Measurements from ENCODE around the gene IFFO2. TPM values are rescaled to one million over a fixed set of nuclear protein-coding genes. Genes with fewer than 3 reads are reported as not detected.

IFFO2 gene
- total RNA-seq, 1 donor from 2014 or later = 39.6 TPM

GRCh38 chr1:18861590-18861989, 94.9 kb downstream of the IFFO2 start:
- Mint-ChIP-seq H3K4me3 (ENCODE audit: unreplicated experiment) (no peak overlapping the region), H3K36me3 (ENCODE audit: low read depth, unreplicated experiment) (no peaks in the 10 kb centered on the region), H3K9me3 (ENCODE audit: unreplicated experiment) (no peaks in the 10 kb centered on the region), H3K27ac (ENCODE audit: unreplicated experiment) (no peak overlapping the region), H3K27me3 (ENCODE audit: low read depth, unreplicated experiment) (peaks cover 48% of the 10 kb centered on the region), H3K4me1 (ENCODE audit: low read depth, unreplicated experiment) (no peaks in the 10 kb centered on the region)
- FAIRE-seq = no peak
- no peak for DNase-seq (ENCODE audit: low read depth)
- Histone ChIP-seq H3K79me2 (ENCODE audit: insufficient read depth, low read length) (no peaks in the 10 kb centered on the region), H3K27me3 (ENCODE audit: insufficient read depth, low read length) (peaks cover under 1% of the 10 kb centered on the region), H3K4me2 (ENCODE audit: low read length) (no peak overlapping the region), H3K9ac (ENCODE audit: low read length) (no peak overlapping the region), H3K4me1 (ENCODE audit: insufficient read depth, low read length) (no peaks in the 10 kb centered on the region), H3K9me3 (ENCODE audit: insufficient read depth, low read depth, low read length) (peaks cover 3% of the 10 kb centered on the region), H4K20me1 (ENCODE audit: insufficient read depth, low read length) (no peaks in the 10 kb centered on the region), H3K27ac (ENCODE audit: low read depth, low read length) (no peak overlapping the region), H3K36me3 (ENCODE audit: insufficient read depth, low read length) (no peaks in the 10 kb centered on the region), H2AFZ (ENCODE audit: low read depth, low read length) (no peak overlapping the region), H3K4me3 (ENCODE audit: insufficient read depth, low read depth, low read length) (no peak overlapping the region)
- TF ChIP-seq EZH2 (IDR thresholded peaks at IDR 0.05; ENCODE audit: insufficient read depth, low read length) (no peak), CTCF (IDR thresholded peaks at IDR 0.05; ENCODE audit: insufficient read depth, low read depth, low read length) (no peak)

GRCh38 chr1:18861082-18861481, 95.4 kb downstream of the IFFO2 start:
- Histone ChIP-seq H3K27ac (ENCODE audit: low read depth, low read length) (no peak overlapping the region), H3K36me3 (ENCODE audit: insufficient read depth, low read length) (no peaks in the 10 kb centered on the region), H3K4me1 (ENCODE audit: insufficient read depth, low read length) (no peaks in the 10 kb centered on the region), H3K4me2 (ENCODE audit: low read length) (no peak overlapping the region), H3K27me3 (ENCODE audit: insufficient read depth, low read length) (no peaks in the 10 kb centered on the region), H3K9me3 (ENCODE audit: insufficient read depth, low read depth, low read length) (peaks cover 3% of the 10 kb centered on the region), H3K4me3 (ENCODE audit: insufficient read depth, low read depth, low read length) (no peak overlapping the region), H3K9ac (ENCODE audit: low read length) (no peak overlapping the region), H4K20me1 (ENCODE audit: insufficient read depth, low read length) (no peaks in the 10 kb centered on the region), H3K79me2 (ENCODE audit: insufficient read depth, low read length) (no peaks in the 10 kb centered on the region), H2AFZ (ENCODE audit: low read depth, low read length) (no peak overlapping the region)
- no peaks in the 10 kb centered on the region for H3K4me1 Mint-ChIP-seq (ENCODE audit: low read depth, unreplicated experiment)
- FAIRE-seq (no peak), DNase-seq (ENCODE audit: low read depth) (no peak)
- no peak overlapping the region for H3K27ac Mint-ChIP-seq (ENCODE audit: unreplicated experiment)
- no peak overlapping the region for H3K4me3 Mint-ChIP-seq (ENCODE audit: unreplicated experiment)
- H3K27me3 Mint-ChIP-seq (ENCODE audit: low read depth, unreplicated experiment) = peaks cover 46% of the 10 kb centered on the region
- no peaks in the 10 kb centered on the region for H3K9me3 Mint-ChIP-seq (ENCODE audit: unreplicated experiment)
- H3K36me3 Mint-ChIP-seq (ENCODE audit: low read depth, unreplicated experiment) = no peaks in the 10 kb centered on the region
- TF ChIP-seq CTCF (IDR thresholded peaks at IDR 0.05; ENCODE audit: insufficient read depth, low read depth, low read length) = no peak
- TF ChIP-seq EZH2 (IDR thresholded peaks at IDR 0.05; ENCODE audit: insufficient read depth, low read length) = no peak

GRCh38 chr1:18859560-18859959, 96.9 kb downstream of the IFFO2 start, which contains the start of gene TAS1R2:
TAS1R2 (minus strand) TSS chr1:18859660; CDS start chr1:18859660, 0 bp downstream.
- FAIRE-seq (no peak), DNase-seq (ENCODE audit: low read depth) (no peak)

More at GRCh38 chr1:18859560-18859959, 96.9 kb downstream of the IFFO2 start, which contains the start of gene TAS1R2:
- Mint-ChIP-seq H3K27ac (ENCODE audit: unreplicated experiment) (no peak within 1 kb of the TSS), H3K4me1 (ENCODE audit: low read depth, unreplicated experiment) (peaks cover 4% of the 10 kb centered on the region), H3K36me3 (ENCODE audit: low read depth, unreplicated experiment) (no peaks in the 10 kb centered on the region), H3K4me3 (ENCODE audit: unreplicated experiment) (no peak within 1 kb of the TSS), H3K27me3 (ENCODE audit: low read depth, unreplicated experiment) (peaks cover 44% of the 10 kb centered on the region), H3K9me3 (ENCODE audit: unreplicated experiment) (peaks cover 5% of the 10 kb centered on the region)
- Histone ChIP-seq H3K9ac (ENCODE audit: low read length) (no peak within 1 kb of the TSS), H3K9me3 (ENCODE audit: insufficient read depth, low read depth, low read length) (peaks cover 3% of the 10 kb centered on the region), H3K27ac (ENCODE audit: low read depth, low read length) (no peak within 1 kb of the TSS), H3K36me3 (ENCODE audit: insufficient read depth, low read length) (no peaks in the 10 kb centered on the region), H3K4me1 (ENCODE audit: insufficient read depth, low read length) (no peaks in the 10 kb centered on the region), H2AFZ (ENCODE audit: low read depth, low read length) (no peak within 1 kb of the TSS), H3K4me2 (ENCODE audit: low read length) (no peak within 1 kb of the TSS), H4K20me1 (ENCODE audit: insufficient read depth, low read length) (no peaks in the 10 kb centered on the region), H3K27me3 (ENCODE audit: insufficient read depth, low read length) (no peaks in the 10 kb centered on the region), H3K79me2 (ENCODE audit: insufficient read depth, low read length) (no peaks in the 10 kb centered on the region), H3K4me3 (ENCODE audit: insufficient read depth, low read depth, low read length) (no peak within 1 kb of the TSS)
- TF ChIP-seq CTCF (IDR thresholded peaks at IDR 0.05; ENCODE audit: insufficient read depth, low read depth, low read length) (no peak), EZH2 (IDR thresholded peaks at IDR 0.05; ENCODE audit: insufficient read depth, low read length) (no peak)

Data from astrocyte (in vitro differentiated cells and primary cell).